Brain microvascular endothelial cell (primary cell): Measurements from ENCODE around the gene KLHL3.
A peak's percentile ranks its signal among the peaks of the same experiment; 100 is the strongest.

Experiments used
- DNase-seq: peaks from one replicate; pipeline ENCODE4 v3.0.0-alpha.2; 2020
- H3K27ac ChIP-seq: fragments of 250-450 bp; sonication (Bioruptor Pico); 2 replicates; pipeline ENCODE4 v1.5.1; 2020; ENCODE audit warnings: mild to moderate bottlenecking, moderate library complexity
- H3K27me3 ChIP-seq: fragments of 250-450 bp; sonication (Bioruptor Pico); replicated peaks from 2 replicates; pipeline ENCODE4 v1.5.1; 2020; ENCODE audit warnings: mild to moderate bottlenecking
- H3K36me3 ChIP-seq: fragments of 250-450 bp; sonication (Bioruptor Pico); replicated peaks from 2 replicates; pipeline ENCODE4 v1.5.1; 2020; ENCODE audit warnings: mild to moderate bottlenecking
- H3K4me3 ChIP-seq: 2 replicates; pipeline ENCODE4 v1.5.1; 2011; ENCODE audit warnings: low read depth, mild to moderate bottlenecking, control low read depth, low read length, moderate library complexity
- CTCF ChIP-seq: IDR thresholded peaks from 2 replicates; pipeline ENCODE4 v1.5.1; 2011; ENCODE audit warnings: low read depth, mild to moderate bottlenecking, moderate library complexity, low read length, control low read depth, inconsistent platforms; ENCODE audit errors: missing control alignments
- in situ Hi-C: cut with HindIII; loops from 2 replicates; pipeline ENCODE4 v1.10.0; 2017; ENCODE audit warnings: low sequenced_read_pairs, low pct_ligation_motif_present

The KLHL3 gene

GRCh38 chr5:137636830-137637714 is 98.8 kb downstream of the KLHL3 start:
- TF ChIP-seq CTCF = no peak

GRCh38 chr5:137636099-137636498 is 99.8 kb downstream of the KLHL3 start:
- no peak for DNase-seq
- Histone ChIP-seq H3K27ac (no peak overlapping the region), H3K4me3 (no peak overlapping the region), H3K36me3 (no peaks in the 10 kb centered on the region), H3K27me3 (no peaks in the 10 kb centered on the region)
- in situ Hi-C loops = no loop called here
- no peak for TF ChIP-seq CTCF

More at GRCh38 chr5:137636830-137637714, 98.8 kb downstream of the KLHL3 start:
- in situ Hi-C loops = no loop called here
- H3K27ac ChIP-seq = no peak overlapping the region
- no peaks in the 10 kb centered on the region for H3K27me3 ChIP-seq
- DNase-seq = no peak
- H3K36me3 ChIP-seq = no peaks in the 10 kb centered on the region
- H3K4me3 ChIP-seq = no peak overlapping the region

- TF ChIP-seq CTCF = no peak
- H3K27ac ChIP-seq = no peak overlapping the region
- no peaks in the 10 kb centered on the region for H3K36me3 ChIP-seq
- H3K4me3 ChIP-seq = no peak overlapping the region
- DNase-seq = no peak
- in situ Hi-C loops = no loop called here
- no peaks in the 10 kb centered on the region for H3K27me3 ChIP-seq
These were observed 100.4 kb downstream of the KLHL3 start for GRCh38 chr5:137635521-137635921.

- TF ChIP-seq CTCF = no peak
- no peaks in the 10 kb centered on the region for H3K27me3 ChIP-seq
- H3K4me3 ChIP-seq = no peak overlapping the region
- in situ Hi-C loops = no loop called here
- DNase-seq = no peak
- no peak overlapping the region for H3K27ac ChIP-seq
- no peaks in the 10 kb centered on the region for H3K36me3 ChIP-seq
These were observed 102.0 kb downstream of the KLHL3 start for GRCh38 chr5:137633896-137634295.

- in situ Hi-C loops = no loop called here
- Histone ChIP-seq H3K36me3 (no peaks in the 10 kb centered on the region), H3K27me3 (no peaks in the 10 kb centered on the region), H3K4me3 (no peak overlapping the region), H3K27ac (no peak overlapping the region)
- TF ChIP-seq CTCF = no peak
- peak; percentile 6 for DNase-seq
These were observed 103.2 kb downstream of the KLHL3 start for GRCh38 chr5:137632716-137633115.
